Activated naive CD4-positive, alpha-beta T cell (primary cell): ENCODE results near the gene NEAT1.
A peak's percentile ranks its signal among the peaks of the same experiment; 100 is the strongest.
"Not testable (repeated sequence)": the region's sequence is repeated elsewhere in the genome, so short reads cannot be mapped to it uniquely, and the experiment has no call there.

Experiments
- DNase-seq, 4 experiments: peaks; one replicate each; lab custom pipeline; 2025; lab: John Stamatoyannopoulos, UW

Gene NEAT1

DNA sequence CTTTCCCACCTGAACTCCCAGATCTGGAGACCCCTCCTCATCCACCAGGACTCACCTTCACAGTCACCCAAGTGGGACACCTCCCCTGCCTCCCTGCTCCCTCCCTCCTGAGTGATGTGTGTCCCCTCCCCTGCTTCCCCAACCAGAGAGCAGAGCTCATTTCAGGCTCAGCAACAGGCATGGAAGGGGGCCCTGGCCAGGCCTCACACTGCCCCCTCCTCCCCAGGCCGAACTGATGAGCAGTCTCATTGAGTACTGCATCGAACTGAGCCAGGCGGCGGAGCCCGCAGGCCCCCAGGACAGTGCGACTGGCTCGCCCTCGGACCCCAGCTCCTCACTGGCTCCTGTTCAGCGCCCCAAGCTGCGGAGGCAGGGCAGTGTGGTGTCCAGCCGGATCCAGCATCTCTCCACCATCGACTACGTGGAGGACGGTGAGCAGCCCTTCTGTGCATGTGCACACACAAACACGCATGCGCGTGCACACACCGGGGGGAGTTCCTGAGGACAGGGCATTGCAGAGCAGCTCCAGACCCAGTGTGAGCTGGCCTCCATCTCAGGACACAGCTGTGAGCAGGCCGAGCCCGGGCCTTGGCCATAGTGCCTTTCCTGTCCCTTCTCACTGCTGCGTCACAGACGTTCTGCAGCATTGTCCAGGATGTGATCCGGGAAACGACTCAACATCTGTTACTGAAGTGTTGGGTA is 17.8 kb upstream of the NEAT1 start:
- DNase-seq, result no peak

DNA sequence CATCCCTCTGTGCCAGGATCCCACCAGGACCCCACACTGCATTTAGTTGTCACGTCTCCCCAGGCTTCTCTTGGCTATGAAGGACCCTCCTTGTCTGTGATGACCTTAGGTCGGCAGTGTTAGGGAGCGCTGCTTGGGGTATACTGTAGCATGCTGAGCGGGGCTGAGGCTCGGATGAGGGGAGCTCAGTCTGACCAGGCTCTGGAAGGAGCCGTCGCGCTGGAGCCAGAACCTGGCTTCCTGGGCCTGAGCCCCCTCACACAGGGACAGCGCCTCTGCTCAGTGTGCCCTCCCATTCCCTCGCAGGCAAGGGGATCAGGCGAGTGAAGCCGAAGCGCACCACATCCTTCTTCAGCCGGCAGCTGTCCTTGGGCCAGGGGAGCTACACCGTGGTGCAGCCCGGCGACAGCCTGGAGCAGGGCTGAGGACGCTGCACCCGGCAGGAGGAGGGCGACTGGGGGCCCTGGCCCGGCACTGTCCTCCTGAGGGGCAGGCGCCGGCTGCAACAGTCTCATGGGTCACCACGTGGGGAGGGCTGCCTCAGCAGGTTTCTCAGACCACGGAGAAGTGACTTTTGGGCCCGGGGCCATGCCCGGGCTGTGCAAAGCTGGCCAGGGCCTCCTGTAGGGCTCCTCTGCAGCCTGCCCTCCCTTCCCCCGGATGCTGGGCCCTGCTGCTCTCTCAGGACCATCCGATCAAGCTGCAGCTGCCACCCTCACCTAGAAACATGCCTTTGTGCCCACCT is 11.5 kb upstream of the NEAT1 start:
- no peak for DNase-seq

DNA sequence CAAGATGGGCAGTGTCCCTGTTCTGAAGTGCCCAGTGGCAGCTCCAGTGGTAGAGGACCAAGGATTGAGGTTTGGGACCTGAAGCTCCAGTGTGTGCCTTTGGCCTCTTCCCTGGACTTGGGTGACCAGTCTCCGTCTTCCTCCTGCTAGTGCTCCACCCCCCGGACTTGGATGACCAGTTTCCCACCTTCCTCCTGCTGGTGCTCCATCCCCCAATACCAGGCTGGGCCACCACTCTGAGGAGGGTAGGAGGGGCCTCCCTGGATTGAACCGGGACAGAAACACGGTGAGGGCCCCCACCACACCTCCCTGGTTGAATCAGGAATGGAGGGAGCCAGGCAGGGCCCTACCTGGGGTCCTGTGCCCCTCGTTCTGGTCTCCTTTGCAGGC is 10.9 kb upstream of the NEAT1 start:
- no peak for DNase-seq

DNA sequence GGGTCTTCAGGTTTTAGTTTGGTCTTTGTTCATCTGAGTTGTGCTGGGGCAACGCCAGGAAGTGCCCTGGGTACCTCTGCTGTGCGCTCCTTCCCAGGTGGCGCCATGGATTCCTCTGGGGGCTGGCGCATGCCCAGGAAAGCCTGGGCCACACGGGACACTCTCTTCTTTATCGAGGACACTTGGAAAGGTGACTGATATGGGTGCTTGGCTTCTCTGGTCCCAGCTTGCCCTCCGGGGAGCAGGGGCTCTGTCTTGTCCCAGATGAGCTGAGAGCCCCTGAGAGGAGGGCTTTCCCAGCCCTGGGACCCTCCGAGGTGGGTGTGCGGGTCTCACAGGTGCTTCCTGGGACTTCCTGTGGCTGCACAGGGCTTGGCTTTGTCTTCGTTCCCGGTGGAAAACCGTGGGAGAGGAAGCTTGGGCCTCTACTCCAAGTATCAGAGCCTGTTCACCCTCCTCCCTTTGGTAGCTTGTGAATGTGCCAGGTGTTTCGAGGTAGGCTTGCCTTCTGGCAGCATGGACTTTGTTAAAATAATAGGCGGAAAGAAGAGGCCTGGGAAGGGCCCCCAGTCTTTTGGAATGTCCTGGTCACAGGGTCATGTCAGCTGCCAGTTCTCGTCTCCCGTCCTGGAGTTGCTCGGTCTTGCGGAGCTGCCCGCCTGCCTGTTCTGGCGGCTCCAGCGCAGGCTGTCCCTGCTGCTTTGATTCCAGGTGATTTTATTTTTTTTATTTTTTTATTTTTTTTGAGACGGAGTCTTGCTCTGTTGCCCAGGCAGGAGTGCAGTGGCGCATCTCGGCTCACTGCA is 10.1 kb upstream of the NEAT1 start:
- DNase-seq, result no peak

DNA sequence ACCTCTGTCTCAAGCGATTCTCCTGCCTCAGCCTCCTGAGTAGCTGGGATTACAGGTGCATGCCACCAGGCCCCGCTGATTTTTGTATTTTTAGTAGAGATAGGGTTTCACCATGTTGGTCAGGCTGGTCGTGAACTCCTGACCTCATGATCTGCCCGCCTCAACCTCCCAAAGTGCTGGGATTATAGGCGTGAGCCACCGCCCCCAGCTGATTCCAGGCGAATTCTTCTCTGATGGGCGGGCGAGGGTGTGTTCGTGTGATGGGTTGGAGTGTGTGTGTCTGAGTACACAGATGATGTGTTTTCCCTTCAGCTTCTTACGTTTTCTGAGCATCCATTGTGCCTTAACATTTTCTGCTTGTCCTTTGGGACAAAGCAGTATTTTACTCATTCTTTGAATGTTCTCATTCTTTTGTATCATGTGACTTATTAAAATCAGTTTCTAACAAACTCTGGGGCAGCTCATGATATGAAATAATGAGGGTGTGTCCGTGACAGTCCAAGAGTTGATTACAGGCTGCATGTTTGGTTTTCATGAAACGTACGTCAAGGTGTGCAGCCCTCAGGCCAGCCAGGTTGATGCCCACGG is 9.4 kb upstream of the NEAT1 start:
- not testable (repeated sequence) for DNase-seq

- DNase-seq, result no peak
Observed at GRCh38 chr11:65414776-65415498, 7.7 kb upstream of the NEAT1 start.

- DNase-seq, result no peak
Observed at GRCh38 chr11:65415499-65416340, 6.9 kb upstream of the NEAT1 start.

DNA sequence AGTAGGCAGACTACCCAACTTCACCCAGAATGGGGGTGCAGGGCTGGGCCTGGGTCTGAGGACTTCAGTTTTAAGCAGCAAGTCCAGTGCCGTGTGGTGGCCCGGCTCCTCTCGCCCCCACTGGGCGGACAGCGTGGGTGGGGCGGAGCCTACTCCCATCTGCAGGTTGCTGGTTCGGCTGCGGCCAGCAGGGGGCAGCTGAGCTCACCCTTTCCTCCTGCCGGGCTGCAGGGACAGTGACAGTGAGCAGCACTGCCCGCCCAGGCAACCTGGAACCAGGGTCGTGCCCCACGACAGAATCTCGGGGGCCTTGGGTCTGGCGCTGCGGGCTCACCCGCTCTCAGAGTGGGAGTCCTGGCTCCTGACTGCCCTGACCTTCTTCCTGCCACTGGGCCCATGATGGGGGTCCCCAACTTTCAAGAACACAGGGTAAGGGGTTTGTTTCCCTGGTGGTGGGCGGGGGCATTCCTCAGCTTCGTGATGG is 6.2 kb upstream of the NEAT1 start:
- peak; percentile 89 to 94 (median 90) for DNase-seq

DNA sequence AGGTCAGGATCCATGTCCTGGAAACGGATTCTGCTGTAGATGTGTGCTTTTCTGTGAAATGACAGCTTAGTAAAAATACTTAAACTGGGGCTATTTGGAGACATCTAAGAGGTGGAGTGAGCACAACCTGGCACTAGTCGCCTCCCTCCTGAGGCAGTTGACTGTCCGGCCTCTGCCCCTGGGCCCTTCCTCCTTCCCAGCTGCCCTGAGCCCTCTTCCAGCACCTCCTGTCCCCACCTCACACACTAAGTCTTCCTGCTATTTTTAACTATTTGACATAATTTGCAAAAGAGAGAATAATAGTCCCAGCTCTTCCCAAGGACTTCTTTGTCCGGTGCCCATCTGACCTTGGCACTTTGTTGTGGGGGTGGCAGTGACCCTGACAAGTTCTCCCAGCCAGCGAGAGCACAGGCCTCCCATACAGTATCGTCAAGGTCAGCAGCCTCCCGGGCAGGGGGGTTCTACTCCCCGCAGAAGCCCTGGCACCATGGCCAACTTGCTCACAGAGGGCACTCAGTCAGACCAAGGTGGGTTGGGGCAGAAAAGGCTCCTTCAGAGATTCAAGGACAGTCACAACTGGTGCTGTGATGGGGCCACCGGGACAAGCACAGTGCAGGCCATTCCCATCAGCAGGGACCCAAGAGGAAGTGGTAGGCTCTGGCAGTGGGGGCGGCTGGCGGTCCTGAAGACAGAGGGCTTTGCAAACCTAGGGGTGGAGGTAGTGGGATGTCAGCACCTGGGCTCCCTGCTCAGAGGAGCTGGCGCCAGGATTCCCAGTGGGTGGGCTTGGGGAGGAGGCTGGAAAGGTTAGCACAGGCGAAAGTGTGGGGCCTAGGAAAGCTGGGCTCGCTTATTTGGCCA is 5.5 kb upstream of the NEAT1 start:
- peak in 2 of 4 experiments; percentile 20 to 30 for DNase-seq

DNA sequence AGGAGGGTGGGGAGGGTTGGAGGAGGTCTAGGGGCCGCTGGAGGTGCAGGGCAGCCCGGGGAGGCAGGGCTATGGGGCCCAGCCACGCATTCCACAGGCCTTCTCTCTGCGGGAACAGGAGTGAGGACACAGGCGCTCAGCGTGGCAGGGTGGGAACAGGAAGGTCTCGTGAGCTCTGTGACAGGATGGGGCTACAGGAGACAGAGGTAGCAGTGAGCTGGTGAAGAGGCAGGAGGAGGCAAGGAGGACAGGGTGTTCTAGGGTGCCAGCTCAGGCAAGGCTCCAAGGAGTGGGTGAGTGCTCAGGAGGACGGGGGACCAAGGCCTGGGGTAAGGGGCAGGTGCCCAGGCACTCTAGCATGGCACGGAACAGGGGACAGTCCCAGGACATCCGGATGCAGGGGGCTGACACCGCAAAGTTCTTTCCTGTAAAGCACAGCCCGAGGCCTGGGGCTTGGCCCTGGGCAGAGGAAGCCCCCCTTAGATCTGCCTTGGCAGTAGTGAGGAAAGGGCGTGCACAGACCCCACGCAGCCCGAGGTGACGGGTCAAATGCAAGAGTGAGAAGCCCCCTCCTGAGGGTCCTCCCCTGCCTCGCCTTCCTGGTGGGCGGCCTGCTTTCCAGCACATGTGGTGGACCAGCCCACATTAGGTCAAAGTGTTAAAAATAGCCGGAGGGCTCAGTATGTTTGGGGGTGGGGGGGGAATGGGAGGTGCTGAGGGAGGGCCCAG is 4.7 kb upstream of the NEAT1 start:
- peak in 2 of 4 experiments; percentile 20 to 32 for DNase-seq

DNA sequence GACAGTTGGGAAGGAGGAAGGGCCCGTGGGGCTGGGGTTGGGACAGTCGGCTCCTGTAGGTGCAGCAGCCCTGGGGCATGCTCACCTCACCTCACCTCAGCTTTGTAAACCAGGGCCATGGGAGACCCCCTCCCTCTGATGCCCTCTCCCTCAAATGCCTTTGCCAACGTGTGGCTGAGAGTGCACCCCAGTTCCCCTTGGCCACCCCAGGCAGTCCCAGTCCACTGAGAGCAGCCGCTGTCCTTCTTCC is 4.2 kb upstream of the NEAT1 start:
- no peak for DNase-seq

DNA sequence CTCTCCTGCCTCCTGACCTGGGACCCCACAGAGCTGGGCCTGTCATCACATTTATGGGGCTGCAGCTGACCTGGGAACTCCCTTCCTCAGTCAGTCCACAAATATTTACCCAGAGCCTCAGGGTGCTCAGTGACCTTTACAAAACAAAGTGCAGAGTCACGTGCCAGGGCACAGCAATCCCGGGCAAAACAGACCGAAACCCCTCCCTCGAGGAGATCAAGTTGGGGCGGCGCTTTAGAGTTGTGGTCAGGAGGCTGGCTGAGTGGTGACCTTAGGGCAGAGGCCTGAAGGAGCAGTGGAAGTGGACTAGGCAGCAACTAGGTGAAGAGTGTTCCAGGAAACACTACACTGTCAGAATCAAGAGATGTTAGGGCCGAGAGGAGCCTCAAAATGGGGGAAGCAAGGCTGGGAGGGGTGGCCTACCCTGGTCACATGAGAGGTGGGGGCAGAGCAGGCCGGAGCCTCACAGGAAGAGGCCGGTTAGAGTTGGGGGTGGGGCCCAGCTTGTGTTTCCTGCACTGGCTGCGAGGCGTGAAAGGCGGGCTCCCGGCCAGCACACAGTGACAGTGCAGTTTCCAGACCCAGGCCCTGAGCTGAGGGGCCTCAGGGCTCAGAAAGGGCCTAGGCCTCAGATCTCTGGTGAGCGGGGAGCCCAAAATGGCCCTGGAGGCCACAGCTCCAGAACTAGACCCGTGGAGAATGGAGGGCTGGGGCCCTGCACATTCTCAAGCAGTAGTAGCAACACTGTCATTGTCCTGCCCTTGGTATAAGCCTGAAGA is 3.7 kb upstream of the NEAT1 start:
- DNase-seq, result peak in 2 of 4 experiments; percentile 52 to 54

DNA sequence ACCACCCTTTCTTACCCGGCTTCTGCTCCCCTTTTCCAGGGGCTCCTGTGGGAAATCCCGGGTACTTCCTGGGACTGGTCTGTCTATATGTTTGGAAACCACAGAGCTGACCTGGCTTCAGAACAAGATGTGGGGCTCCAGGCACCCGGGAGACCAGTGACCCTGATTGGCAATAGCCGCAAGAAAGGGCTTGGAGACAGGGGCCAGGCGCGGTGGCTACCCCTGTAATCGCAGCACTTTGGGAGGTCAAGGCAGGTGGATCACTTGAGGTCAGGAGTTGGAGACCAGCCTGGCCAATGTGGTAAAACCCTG is 3.2 kb upstream of the NEAT1 start:
- no peak for DNase-seq

- DNase-seq, result peak in 2 of 4 experiments; percentile 14 to 48
Observed at GRCh38 chr11:65419772-65420481, 2.7 kb upstream of the NEAT1 start.

GRCh38 chr11:65420506-65420905 is 2.1 kb upstream of the NEAT1 start:
- DNase-seq, result no peak

DNA sequence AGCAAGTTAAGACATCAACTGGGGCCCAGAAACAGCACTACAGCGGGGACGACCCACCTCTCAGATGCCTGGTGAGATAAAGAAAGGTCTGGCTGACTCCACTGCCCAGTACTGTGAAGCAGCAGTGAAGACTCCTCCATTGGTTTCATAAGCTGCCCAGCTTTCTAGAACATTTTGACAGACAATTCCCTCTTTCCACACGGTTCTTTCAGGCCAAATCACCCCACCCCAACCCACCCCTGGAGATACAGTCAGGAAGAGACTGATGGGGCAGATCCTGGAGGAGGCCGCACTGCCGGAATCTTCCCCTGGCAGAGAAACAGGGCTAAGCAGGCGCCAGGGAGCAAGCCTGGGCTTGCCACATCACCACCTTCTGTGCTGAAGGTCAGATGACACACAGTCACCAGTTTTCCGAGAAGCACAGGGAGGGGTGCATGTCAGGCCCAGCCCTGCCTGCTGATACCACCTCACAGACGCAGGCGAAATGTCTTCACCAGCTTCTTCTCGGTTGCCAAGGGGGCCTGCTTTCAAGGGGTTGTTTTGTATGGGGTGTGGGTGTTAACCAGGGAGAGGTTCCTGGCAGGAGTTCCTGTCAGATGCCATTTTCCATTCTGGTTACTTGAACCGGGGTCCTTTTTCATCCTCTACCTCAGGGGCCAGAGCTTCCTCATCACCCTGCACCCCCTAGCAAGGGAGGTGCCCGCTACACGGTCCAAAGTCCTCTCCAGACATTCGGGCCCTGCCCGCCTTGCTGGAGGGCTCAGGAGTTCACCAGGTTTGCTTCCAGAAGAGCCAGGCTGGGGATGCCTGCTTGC is 1.4 kb upstream of the NEAT1 start:
- DNase-seq, result peak; percentile 59 to 79 (median 72)
